GM12872 (cell line): ENCODE measurements around the gene KLHL40.

Experiments used
- CTCF ChIP-seq: IDR thresholded peaks from 3 replicates; pipeline ENCODE4 v1.5.1; 2011; ENCODE audit warnings: low read depth, mild to moderate bottlenecking, low read length, moderate library complexity; ENCODE audit not compliant: insufficient read depth

Gene KLHL40, protein sequence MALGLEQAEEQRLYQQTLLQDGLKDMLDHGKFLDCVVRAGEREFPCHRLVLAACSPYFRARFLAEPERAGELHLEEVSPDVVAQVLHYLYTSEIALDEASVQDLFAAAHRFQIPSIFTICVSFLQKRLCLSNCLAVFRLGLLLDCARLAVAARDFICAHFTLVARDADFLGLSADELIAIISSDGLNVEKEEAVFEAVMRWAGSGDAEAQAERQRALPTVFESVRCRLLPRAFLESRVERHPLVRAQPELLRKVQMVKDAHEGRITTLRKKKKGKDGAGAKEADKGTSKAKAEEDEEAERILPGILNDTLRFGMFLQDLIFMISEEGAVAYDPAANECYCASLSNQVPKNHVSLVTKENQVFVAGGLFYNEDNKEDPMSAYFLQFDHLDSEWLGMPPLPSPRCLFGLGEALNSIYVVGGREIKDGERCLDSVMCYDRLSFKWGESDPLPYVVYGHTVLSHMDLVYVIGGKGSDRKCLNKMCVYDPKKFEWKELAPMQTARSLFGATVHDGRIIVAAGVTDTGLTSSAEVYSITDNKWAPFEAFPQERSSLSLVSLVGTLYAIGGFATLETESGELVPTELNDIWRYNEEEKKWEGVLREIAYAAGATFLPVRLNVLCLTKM

GRCh38 chr3:42685363-42685881 is at the start of gene KLHL40:
TSS of gene KLHL40 (plus strand) at chr3:42685537. CDS start at chr3:42685619, 82 bp downstream.
- TF ChIP-seq CTCF = no peak

GRCh38 chr3:42637001-42637400 is 48.3 kb upstream of the KLHL40 start:
- TF ChIP-seq CTCF = no peak

GRCh38 chr3:42638339-42638842 is 46.9 kb upstream of the KLHL40 start:
- no peak for TF ChIP-seq CTCF

DNA sequence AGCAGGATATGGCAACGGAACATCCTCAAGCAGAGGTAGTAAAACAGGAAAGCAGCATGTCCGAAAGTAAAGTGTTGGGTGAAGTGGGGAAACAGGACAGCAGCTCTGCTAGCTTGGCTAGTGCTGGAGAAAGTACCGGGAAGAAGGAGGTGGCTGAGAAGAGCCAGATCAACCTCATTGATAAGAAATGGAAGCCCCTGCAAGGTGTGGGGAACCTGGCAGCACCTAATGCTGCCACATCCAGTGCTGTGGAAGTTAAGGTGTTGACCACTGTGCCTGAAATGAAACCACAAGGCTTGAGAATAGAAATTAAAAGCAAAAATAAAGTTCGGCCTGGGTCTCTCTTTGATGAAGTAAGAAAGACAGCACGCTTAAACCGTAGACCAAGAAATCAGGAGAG is 46.1 kb upstream of the KLHL40 start:
- no peak for TF ChIP-seq CTCF

DNA sequence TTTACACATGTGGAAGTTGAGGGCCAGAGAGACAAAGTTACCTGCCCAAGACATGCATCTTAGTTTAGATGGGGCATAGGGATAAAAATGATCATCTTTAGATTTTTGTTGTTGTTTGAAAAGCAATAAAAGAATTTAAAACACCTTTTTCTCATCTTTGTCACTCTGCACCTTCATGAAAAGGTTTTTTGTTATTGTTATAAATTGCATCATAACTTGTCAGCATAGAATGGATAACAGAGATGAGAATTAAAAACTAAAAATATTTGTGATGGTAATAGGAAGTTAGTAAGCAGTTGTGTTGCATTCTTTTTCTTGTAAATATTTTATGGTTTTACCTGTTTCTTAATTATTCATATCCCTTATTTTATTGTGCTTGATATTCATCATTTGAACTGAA is 45.2 kb upstream of the KLHL40 start:
- no peak for TF ChIP-seq CTCF

- no peak for TF ChIP-seq CTCF
These were observed 44.5 kb upstream of the KLHL40 start for GRCh38 chr3:42640771-42641370.

DNA sequence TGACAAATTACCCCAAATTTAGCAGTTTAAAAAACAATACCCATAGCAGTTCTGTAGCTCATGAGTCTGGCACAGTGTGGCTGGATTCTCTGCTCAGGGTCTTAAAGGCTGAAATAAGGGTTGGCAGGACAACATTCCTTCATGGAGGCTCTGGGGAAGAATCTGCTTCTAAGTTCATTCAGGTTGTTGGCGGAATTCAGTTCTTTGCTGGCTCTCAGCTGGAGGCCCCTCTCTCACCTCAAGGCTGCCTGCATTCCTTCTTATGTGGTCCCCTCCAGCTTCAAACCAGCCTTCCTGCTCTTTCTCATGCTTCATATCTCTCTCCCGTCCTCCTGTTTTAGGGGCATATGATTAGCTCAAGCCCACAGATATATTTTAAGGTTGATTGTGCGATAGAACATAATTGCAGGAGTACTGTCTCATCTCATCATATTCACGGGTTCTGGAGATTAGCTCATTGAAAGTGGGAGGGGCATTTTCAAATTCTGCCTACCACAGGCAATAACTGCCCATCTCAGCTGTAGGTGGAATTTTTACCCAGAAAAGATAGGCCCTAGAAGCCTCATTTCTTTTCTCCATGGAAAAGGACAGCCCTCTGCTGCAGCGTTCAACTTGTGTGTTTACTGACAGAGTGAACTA is 37.4 kb upstream of the KLHL40 start:
- no peak for TF ChIP-seq CTCF
